NCI-H2171 (cell line): ENCODE results near the gene GSX2.

Experiments used
- DNase-seq: peaks from one replicate; lab custom pipeline; 2025; lab: John Stamatoyannopoulos, UW

The GSX2 gene

DNA sequence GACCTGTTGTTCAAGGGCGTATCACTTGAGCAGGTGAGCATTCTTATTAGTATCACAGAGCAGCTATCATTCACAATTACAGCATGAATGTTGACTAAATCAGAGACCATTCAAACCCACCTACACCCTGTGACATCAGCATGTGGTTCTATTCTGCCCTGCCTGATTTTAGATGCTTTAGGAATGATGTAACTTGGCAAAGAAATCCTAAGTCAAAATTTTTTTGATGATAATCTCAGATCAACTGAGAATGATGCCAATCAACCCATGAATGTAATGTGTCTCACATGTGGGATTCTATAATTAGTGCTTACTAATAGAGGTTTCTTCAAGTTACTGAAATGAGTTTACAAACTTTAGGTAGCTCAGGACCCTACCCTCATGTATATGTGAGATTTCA, 22.2 kb upstream of the GSX2 start:
- DNase-seq, result no peak

DNA sequence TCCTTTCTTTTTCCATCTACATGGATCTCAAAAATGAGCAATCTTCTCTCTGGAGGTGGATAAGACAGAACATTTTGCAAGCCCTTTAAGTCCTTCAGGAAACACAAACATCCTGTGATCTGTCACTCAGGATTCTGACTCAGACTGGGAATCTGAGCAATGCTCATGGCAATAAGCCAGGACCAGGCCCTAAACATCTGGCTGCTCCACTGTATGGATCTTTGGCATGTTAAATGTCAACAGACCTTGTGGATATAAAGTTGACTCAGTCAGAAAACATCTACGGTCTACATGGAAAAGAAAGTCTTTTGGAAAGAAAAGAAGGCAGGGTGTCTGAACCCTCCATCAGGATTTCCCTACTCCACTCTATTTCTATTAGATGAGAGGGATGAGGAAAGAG, 17.8 kb upstream of the GSX2 start:
- DNase-seq, result no peak

DNA sequence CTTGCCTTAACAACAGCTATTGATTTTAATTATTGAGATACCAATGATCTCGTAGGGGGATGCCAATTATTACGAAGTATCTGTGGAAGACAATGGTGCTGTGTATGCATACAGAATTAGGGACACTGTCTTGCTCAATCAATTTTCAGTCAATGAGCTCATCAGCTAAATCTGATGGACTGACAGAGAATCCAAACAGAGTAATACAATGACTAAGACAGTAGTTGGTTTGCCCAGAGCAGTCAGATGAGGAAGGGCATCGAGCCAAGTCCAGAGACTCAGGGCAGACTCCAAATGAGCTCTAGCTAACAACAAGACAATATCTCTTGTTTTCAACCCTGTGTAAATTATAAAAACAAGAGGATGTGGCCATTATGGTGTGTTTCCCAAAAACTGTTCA, 14.7 kb upstream of the GSX2 start:
- DNase-seq, result no peak

DNA sequence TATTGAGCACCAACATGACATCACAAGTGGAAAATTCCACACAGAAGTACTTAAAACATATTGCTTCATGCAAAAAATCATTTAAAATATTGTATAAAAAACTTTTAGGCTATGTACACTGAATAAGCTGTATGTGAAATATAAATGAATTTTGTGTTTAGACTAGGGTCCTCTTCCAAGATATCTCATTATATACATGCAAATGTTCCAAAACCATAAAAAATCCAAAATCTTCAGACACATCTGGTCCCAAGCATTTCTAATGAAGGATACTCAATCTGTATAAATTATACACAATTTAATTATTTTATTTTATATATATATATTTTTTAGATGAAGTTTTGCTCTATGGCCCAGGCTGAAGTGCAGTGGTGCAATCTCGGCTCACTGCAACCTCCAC, 10.1 kb upstream of the GSX2 start:
- DNase-seq, result no peak

DNA sequence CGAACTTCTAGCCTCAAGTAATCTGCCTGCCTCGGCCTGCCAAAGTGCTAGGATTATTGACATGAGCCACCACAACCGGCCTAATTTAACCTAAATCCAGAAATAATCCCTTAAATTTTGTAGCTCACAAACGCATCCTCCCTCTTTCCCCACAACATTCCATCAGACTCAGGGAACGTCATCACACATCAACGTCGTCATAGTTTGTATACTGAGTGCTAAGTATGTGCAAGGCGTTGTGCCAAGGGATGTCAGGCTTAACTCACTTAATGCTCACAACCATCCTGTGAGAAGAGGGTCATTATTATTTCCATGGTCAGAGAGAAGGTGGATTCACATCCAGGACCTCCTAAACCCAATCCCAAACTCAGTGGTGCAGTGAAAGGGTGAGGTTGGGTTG, 9.6 kb upstream of the GSX2 start:
- DNase-seq, result no peak

DNA sequence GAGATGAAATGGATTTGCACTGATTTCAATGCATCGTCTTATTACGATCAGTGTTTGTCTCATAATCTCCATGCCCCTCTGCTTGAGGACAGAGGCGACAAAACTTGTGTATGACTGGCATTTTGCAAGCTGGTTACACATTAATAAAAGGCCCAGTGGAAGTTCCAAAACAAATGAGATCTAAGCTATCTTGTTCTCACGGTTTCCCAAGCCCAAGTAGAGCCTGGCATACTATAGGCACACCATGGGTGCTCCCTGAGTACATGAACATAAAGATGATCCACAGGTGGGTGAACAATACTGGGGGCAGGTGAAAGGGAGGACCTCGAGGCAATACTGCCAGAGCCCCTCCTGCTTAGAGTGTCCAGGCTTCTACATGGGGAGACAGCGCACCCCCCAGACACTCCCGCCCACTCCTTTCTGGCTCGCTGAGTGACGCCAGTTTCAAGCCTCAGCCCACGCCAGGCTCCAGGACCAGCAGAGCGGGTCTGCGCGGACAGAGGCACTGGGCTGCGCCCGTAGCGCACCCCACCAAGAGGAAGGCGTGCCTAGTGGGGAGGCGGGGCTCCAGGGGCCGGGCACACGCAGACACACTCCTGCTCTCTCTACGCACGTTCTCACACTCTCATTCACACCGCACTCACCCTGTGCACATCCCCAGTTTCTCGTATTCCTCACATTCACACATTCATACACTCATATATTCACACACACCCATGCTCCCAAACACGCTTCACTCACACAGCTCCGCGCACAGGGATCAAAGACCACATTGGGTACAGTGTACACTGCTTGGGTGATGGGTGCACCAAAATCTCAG, 8.9 kb upstream of the GSX2 start:
- DNase-seq, result no peak

DNA sequence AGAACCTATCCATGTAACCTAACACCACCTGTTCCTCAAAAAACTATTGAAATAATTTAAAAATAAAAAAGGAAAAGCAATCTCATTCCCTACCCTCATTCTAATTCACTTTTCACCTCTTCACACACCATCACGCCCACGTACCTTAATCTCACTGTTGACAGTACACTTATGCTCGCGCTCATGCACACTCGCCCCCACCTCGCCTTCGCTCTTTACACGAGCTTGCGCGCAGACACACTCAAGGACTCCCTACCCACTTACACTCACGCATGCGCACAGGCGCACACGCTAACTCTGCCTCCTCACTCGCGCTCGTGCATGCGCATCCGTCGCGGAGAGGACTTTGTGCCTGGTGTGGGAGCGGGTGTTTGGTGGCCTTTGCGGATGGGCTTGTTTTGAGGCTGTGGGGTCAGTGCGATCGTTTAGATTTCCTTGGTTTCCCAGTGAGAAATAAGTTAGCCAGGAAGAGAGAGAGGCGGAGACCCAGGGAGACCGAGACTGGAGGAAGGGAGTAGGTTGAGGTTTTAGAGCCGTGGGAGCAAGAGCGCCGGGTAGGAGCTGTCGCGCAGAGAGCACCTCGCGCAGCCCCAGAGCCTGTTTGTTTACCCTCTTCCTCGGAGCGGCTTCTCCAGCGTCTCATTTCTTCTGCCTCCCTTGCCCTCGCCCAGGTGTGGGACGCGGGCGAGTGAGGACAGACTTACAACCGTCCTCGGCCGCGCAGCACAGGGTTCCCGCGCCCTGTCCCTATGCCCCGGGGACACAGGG, 8.1 kb upstream of the GSX2 start:
- DNase-seq, result peak; percentile 38

DNA sequence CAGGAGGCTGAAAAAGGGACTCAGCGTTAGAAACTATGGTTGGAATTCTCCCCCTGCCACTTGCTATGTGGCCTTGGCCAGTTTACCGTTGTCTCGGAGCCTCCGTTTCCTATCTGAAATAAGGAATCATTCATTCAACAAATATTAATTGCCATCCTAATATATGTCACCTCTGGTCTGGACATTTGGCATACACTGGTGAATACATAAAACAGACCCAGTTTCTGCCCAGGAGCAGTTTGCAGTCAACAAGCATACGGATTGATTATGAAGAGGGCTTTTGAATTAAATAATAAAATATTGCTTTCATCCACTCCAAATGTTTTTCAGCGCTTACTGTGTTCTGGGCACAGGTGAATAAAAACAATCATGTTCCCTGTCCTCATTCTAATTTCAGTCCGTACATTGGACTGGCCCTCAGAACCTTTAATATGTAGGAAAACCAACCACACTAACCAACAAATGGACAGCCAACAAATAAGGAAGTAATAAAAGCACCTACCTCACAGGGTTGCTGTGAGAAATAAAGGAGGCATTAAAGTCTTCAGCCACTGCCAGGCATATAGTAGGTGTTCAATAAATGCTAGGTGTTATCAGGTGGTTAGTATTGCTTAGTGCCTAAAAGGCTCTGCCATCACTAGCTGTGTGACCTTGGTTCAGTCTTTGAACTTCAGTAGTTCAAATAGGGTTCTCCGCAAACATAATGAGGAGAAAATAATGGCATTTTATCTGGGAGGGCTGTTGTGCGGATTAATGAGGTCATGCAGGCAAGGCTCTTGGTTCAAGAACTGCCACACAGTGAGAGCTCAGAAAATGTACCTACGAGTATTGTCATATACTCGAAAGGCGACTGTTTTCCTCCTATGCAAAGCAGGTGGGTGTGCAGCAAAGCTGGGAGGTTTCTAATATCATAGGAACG, 7.3 kb upstream of the GSX2 start:
- no peak for DNase-seq

DNA sequence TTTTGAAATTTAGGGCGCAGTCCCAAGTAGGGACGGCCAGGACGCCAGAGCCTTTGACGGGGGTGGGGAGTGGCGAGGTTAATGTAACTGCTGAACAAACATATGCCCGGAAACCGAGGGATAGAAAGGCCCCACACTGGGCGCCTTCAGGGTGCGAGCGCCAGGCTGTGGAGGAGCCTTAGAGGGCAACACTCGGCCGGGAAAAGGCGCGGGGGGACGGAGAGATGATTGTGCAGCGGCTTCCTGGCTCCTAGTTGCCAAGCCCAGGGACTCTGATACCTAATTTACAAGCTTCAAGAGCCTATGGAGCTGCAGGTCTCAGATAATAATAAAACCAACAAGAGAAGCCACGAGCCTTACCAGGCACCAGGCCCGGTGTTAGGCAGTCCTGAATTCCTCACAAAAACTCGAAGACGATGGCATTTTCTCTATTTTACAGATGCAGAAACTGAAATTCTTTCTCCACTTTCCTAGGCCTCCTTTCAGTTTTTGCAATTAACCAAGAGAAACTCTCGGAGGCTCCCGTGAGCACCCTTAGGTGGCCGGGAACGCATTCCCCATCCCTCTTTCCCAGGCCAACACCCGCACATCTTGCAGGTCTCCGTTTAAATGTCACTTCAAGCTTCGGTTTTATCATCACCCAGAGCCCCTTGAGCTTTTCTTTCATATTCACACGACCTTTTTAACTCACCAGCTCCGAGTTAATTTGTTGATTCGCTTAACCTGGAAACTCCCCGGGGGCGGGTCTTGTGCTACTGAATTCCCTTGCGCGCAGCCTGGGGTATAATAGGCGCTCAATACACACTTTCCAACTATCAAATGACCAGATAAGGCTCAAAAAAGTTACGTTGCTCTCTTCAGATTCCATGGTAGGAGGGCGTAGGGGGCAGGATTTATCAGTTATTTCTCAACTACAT, 6.4 kb upstream of the GSX2 start:
- no peak for DNase-seq

DNA sequence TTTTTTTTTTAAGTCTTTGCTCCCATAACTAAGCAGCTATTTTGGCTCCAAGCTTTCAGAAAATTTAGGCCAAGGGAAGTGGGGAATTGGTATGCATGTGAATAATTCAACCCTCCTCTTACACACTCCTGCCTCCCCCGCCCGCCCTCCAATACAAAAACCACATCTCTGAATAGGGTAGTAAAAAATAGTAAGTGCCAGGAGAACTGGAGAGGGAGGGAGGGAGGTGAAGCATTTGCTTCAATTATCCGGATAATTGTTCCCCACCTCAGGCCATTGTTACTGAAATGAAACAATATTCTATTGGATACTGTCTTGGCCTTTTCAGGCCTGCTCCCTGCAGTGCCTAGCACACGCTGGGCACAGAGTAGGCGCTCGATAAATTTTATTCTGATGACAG, 5.5 kb upstream of the GSX2 start:
- no peak for DNase-seq

DNA sequence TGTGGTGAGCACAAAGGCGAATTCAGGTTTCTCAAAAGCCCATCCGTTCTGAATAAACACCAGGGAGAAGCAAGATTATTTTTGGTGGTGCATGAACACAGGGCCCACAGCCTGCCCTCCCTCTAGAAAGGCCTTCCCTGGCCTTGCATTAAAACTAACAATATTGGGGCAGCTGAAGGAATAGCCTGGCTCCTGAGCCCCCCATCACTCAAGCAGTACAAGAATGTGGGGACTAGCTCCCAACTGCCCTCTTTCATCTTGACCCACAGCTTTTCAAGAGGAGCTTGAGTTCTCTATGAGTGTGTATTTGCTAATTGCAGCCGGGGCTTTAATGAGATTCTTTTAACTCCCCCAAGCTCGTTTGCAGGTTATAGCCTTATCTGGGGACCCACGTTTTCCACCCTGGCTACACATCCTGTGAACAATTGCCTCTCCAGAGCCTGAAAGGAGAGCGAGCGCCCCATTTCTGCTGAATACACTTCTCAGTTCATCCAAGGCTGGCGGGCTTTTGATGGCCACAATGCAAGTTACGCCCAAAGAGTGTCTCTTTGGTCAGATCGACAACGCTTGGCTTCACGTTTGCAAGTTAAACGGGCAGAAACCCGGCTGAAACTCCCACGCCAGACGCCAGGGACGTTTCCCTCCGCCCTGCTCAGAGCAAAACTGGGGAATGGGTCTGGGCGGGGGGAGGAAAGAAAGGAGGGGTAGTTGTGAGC, 4.7 kb upstream of the GSX2 start:
- DNase-seq, result no peak

DNA sequence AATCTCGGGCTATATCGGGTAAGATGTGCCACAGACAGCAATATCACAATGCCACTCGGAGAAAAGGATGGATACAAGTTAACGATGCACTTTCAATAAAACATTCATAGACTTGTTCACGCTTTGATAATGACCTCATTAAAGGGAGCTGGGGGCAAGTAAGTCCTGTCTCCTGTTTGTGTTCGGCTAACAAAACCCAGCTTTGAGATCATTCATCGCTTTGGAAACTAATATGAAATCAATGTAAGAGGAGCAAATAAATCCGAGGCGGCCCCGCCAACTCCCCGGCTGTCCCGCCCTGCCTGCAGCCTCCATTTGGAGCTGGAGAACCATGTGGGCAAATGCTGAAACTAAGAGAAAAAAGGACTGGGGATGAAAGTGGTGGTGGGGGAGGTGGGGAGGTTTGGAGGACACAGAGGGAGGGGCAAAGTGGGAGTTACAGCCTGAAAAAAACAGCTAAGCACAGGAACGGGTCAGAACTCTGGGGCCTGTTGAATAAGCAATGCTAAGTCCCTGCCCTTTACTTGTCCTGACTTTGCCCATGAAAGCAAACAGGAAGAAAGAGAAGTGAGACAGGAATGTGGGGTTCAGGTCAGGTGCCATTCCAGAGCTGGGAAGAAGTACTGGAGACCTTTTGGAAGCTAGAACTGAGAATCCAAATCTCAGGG, 3.5 kb upstream of the GSX2 start:
- no peak for DNase-seq

DNA sequence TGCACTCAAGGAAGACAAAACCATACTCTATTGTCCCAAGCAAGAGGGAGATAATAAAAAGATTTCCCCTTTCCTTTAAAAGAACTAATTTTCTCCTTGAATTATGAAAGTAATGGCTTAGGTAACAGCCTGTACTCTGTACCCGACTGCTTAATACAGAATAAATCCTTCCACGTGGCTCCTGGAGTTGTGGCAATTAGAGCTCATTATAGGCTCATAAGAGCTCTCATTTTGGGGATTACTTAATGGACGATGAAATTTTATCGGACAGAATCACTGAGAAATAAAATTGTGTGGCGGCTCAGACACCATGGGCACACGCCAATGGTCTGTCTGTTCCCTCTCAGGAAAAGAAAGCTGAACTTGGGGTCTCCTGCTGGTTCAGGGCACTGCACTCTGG, 2.8 kb upstream of the GSX2 start:
- no peak for DNase-seq

DNA sequence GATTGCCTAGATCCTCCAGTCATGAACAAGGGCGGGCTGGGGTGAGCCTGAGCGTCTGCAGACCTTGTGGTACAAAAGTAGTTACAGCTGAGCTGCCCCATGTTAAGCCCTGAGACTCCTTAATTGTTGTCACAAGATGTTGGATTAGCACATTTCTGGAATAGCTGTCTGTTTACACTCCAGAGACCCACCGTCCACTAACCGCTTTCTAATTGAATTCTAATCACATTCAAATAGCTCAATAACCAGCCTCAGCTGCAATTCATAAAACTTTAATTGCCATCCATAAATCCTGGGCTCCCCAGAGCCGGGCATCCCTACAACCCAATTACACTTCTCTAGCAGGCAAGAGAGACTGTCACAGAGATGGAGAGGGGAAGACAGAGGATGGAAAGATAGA, 1.6 kb upstream of the GSX2 start:
- no peak for DNase-seq

DNA sequence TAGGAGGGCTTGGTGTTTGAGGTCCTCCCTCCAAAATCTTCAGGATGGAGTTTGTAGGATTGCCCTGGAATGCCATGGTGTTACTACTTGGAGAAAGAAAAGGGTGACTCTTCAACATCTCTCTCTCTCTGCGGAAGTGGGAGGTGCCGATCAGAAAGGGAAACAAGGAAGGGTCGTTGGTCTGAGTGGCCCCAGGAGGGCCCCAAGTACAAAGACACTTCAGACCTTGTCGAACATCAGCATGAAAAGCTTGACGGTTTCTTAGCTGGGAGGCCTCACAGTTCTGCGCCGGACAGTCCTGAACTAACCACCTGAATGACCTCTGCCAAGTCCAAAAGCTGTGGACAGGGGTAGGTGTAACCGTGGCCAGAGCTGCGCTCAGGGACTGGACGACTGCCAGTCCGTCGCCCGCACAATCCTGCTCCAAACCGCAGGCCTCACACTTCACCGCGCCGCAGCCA, 646 bp upstream of the GSX2 start:
- DNase-seq, result no peak

DNA sequence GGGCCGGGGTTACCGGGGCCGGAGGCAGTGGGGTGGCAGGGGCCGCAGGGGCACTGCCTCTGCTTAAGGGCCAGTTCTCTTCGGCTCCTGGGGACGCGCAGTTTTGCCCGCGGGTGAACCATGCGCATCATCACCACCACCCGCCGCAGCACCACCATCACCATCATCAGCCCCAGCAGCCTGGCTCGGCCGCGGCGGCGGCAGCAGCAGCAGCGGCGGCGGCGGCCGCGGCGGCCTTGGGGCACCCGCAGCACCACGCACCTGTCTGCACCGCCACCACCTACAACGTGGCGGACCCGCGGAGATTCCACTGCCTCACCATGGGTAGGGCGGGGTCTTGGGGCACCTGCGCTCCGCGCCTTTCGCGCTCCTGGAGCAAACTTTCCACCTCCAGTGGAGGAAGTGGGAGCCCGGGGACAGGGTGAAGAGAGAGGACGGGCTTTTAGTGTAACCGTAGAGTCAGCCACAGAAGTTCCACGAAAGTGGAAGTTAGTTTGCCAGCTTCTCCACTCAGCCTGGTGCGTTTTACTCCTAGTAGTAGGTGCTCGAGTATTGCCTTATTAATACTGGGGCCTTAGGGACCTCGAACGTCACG, 729 bp downstream of the GSX2 start:
- no peak for DNase-seq

DNA sequence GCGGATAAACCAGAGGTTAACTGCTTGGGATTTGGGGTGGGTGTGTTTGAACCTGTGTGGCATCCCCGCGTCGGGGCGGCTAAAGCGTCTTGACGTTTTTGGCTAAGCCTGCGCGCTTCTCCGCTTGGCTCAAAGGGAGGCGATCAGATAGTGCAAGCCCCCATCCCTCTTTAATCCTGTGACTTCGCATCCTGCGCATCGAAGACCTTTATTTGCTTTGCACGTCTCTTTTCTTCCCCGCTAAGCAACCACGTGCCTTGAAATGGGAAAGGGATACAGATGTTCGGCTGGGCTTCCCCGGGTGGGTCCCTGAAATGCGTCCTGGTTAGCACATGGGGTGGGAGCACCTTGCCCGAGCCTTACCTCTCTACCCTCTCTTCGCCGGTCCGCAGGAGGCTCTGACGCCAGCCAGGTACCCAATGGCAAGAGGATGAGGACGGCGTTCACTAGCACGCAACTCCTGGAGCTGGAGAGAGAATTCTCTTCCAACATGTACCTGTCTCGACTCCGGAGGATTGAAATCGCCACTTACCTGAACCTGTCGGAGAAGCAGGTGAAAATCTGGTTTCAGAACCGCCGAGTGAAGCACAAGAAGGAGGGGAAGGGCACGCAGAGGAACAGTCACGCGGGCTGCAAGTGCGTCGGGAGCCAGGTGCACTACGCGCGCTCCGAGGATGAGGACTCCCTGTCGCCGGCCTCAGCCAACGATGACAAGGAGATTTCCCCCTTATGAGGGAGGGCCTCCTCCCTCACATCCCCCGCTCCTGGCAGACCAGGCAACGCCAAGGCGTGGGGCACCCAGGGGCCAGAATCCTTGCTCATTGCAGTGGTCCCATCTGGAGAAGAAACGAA, 1.5 kb downstream of the GSX2 start:
- no peak for DNase-seq

DNA sequence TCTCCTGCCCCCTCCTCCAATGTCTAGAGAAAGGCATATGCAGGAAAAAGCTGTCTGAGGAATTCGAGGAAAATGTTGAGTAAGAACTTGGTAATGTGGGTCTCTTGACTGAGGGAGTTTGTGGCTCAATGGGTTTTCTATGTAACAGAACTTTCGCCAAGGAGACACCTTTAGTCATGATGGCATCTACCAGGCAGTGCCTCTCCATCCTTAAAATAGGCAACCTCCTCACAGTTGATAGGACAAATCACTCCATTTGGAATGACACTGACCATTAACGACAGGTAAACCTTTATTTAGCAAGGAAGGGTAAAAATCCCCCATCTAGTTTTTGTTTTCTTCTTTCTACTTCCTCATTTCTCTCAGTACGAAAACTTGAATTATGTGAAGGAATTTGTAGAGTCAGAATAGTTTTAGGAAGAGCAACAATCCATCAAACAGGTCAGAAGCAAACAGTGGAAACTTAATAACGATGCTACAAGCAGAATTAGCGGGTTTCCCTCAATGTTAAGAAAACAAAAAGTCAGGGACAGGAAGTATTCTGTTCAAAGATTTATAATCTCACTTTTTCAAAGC, 2.7 kb downstream of the GSX2 start:
- DNase-seq, result no peak
